OCI-LY3 (cell line): Measurements from ENCODE around the gene MARVELD3.

Experiments used
- CTCF ChIP-seq: fragments of 200-600, 300-600 bp; sonication (generic); IDR thresholded peaks from 2 replicates; pipeline ENCODE4 v1.5.1; 2014; ENCODE audit warnings: antibody characterized with exemption, low read length, low read depth
- EZH2phosphoT487 ChIP-seq: fragments of 200-600 bp; shearing (Covaris generic); IDR thresholded peaks from 2 replicates; pipeline ENCODE4 v1.6.1; 2018; ENCODE audit warnings: antibody characterized with exemption, mixed run types, low read depth

GRCh38 chr16:71649704-71650103 is 23.7 kb downstream of the MARVELD3 start:
- no peak for TF ChIP-seq CTCF
- no peak for TF ChIP-seq EZH2phosphoT487
